ENCODE data around the gene ITPR1.

GRCh38 chr3:4531478-4532025 is 38.4 kb downstream of the ITPR1 start:
- no peak for TF ChIP-seq CTCF (conservative IDR thresholded peaks at IDR 0.05; ENCODE audit: low read depth, low read length)
- TF ChIP-seq EZH2 (IDR thresholded peaks at IDR 0.05; ENCODE audit: low read length, unreplicated experiment), result no peak
